ENCODE results near the gene FNTB. TPM values are rescaled to one million over a fixed set of nuclear protein-coding genes. Genes with fewer than 3 reads are reported as not detected.

The FNTB gene
- total RNA-seq, 1 experiment from 2014 or later: 20.7 TPM

DNA sequence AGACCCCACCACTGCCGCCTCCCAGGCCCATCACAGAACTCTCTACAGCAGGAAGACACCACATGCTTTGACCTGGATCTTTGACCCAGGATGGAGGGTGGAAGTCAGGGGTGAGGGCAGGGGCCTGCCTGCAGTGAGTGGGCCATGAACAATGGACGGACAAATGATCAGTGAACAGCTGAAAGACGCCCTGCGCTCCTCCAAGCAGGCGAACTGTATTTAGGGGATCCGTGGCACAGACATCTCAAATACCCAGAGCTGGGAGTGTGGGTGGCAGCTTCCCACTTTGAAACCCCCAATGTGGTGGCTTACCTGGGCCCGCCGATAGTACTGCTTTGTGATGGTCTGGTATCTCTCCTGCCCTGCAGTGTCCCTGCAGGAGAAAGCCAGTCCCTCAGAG, 35.4 kb upstream of the FNTB start:
- no peak overlapping the region for H2BK15ac ChIP-seq (ENCODE audit: low read depth, low read length)
- H3K23me2 ChIP-seq (ENCODE audit: insufficient read length, low read depth, low read length, poor library complexity, severe bottlenecking): no peaks in the 10 kb centered on the region
- Mint-ChIP-seq H3K9me3 (no peaks in the 10 kb centered on the region), H3K27me3 (ENCODE audit: low read depth) (no peaks in the 10 kb centered on the region), H3K4me3 (no peak overlapping the region; a peak in 1 of 5 replicates), H3K27ac (no peak overlapping the region; a peak in 1 of 7 replicates), H3K36me3 (ENCODE audit: insufficient read depth in 1 of 3, low read depth in 3 of 3) (peaks cover 11 to 60% (median 46%) of the 10 kb centered on the region in 3 experiments), H3K4me1 (peaks cover 24 to 27% of the 10 kb centered on the region in 2 experiments)
- no peak overlapping the region for H4K91ac ChIP-seq (ENCODE audit: insufficient read length, low read depth, low read length)
- H2BK120ac ChIP-seq (ENCODE audit: low read depth, low read length, poor library complexity, severe bottlenecking): no peak overlapping the region
- H3K4me1 ChIP-seq (ENCODE audit: insufficient read depth, low read length): peaks cover 6% of the 10 kb centered on the region; the same call in 1 of the 2 replicates
- H4K8ac ChIP-seq (replicated peaks; ENCODE audit: insufficient read length, low read depth, low read length): no peak overlapping the region
- no peak overlapping the region for H3K27ac ChIP-seq (ENCODE audit: insufficient read length, low read depth, low read length)
- H3K79me2 ChIP-seq (ENCODE audit: insufficient read depth, low read length): no peaks in the 10 kb centered on the region
- H3K18ac ChIP-seq (ENCODE audit: insufficient read length, low read depth, low read length): no peak overlapping the region
- H3K9me3 ChIP-seq (ENCODE audit: control insufficient read depth, low read depth, low read length): no peaks in the 10 kb centered on the region
- H3K79me1 ChIP-seq (ENCODE audit: insufficient read depth, low read depth, low read length, poor library complexity, severe bottlenecking): no peaks in the 10 kb centered on the region
- no peak overlapping the region for H3T11ph ChIP-seq (ENCODE audit: low read length)
- TF ChIP-seq CTCF (conservative IDR thresholded peaks at IDR 0.05): no peak
- H4K20me1 ChIP-seq (ENCODE audit: control insufficient read depth, insufficient read depth, insufficient read length): no peaks in the 10 kb centered on the region
- no CpG with 5 or more reads among the region's 8 CpGs for WGBS (ENCODE audit: extremely low coverage, insufficient read length, low lambda C conversion rate)
- DNase-seq: no peak
- H3K9ac ChIP-seq (ENCODE audit: extremely low read depth, insufficient read length, low read length): no peak overlapping the region
- H2BK12ac ChIP-seq (ENCODE audit: insufficient read length, low read depth, low read length): no peak overlapping the region
- no peaks in the 10 kb centered on the region for H3K27me3 ChIP-seq (ENCODE audit: insufficient read depth, low read length)
- H2AK5ac ChIP-seq (ENCODE audit: insufficient read length, low read length): no peak overlapping the region
- no peak overlapping the region for H2AFZ ChIP-seq (ENCODE audit: low read length)
- no peak overlapping the region for H3K23ac ChIP-seq (ENCODE audit: insufficient read length, low read depth, low read length)
- no peak overlapping the region for H3K56ac ChIP-seq (ENCODE audit: insufficient read length, low read depth, low read length)
- no peak overlapping the region for H2BK20ac ChIP-seq (ENCODE audit: low read depth, low read length, poor library complexity, severe bottlenecking)
- H3K14ac ChIP-seq (ENCODE audit: insufficient read depth, low read length): no peak overlapping the region
- no peak overlapping the region for H3K4ac ChIP-seq (ENCODE audit: low read depth, low read length)
- H4K5ac ChIP-seq (ENCODE audit: insufficient read length, low read depth, low read length): no peak overlapping the region
- H2BK5ac ChIP-seq (ENCODE audit: insufficient read length, low read length): no peak overlapping the region
- H3K4me2 ChIP-seq (ENCODE audit: insufficient read depth, insufficient read length, low read length): no peak overlapping the region

Data from H9 (cell line).